ENCODE measurements around the gene MATN4. TPM values are rescaled to one million over a fixed set of nuclear protein-coding genes. Genes with fewer than 3 reads are reported as not detected.

The MATN4 gene
- polyA plus RNA-seq, 1 donor from 2014 or later: not detected

DNA sequence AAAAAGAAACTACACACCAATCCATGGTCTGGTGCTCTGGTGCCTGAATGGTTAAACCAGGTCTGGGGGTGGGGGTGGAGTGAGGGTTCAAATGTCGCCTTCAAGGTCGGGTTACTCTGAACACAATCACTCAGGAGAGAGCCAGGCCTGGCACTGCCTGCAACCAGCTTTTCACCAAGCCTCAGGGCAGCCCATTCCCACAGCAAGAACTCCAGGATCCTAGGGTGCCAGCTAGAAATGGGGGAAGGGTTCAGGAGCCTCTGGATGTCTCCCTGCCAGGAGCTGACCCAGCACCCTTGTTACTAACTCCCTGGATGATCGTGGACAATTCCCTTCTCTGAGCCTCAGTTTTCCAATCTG lies 33.5 kb upstream of the MATN4 start:
- Histone ChIP-seq H3K27me3 (ENCODE audit: insufficient read depth, low read depth, low read length) (no peaks in the 10 kb centered on the region), H2AFZ (ENCODE audit: low read depth, low read length) (no peak overlapping the region), H4K20me1 (ENCODE audit: insufficient read depth) (no peaks in the 10 kb centered on the region), H3K9me3 (ENCODE audit: low read length) (no peaks in the 10 kb centered on the region), H3F3A (ENCODE audit: insufficient read depth, low read length, poor library complexity, severe bottlenecking) (no peaks in the 10 kb centered on the region), H3K36me3 (ENCODE audit: insufficient read depth, low read length) (no peaks in the 10 kb centered on the region), H3K79me2 (replicated peaks; ENCODE audit: insufficient read depth, low read length) (no peaks in the 10 kb centered on the region), H3K9ac (ENCODE audit: low read length) (peak overlapping the region; percentile 12), H3K9me2 (ENCODE audit: insufficient read depth, low read length) (no peaks in the 10 kb centered on the region), H3K27ac (ENCODE audit: low read length) (no peak overlapping the region), H3K4me3 (ENCODE audit: low read length) (no peak overlapping the region), H3K4me2 (ENCODE audit: low read length) (no peak overlapping the region)
- no peak for TF ChIP-seq SMC3 (conservative IDR thresholded peaks at IDR 0.05; ENCODE audit: poor library complexity)
- TF ChIP-seq RAD21 (conservative IDR thresholded peaks at IDR 0.05): no peak
- TF ChIP-seq EP300 (conservative IDR thresholded peaks at IDR 0.05; ENCODE audit: poor library complexity, severe bottlenecking): no peak
- no peak for TF ChIP-seq EZH2 (IDR thresholded peaks at IDR 0.05; ENCODE audit: borderline replicate concordance, insufficient read depth, low read length, poor library complexity, severe bottlenecking)
- no peak for TF ChIP-seq POLR2AphosphoS5 (IDR thresholded peaks at IDR 0.05)
- TF ChIP-seq MXI1 (conservative IDR thresholded peaks at IDR 0.05; ENCODE audit: poor library complexity, severe bottlenecking): no peak
- TF ChIP-seq, protein P1, sequence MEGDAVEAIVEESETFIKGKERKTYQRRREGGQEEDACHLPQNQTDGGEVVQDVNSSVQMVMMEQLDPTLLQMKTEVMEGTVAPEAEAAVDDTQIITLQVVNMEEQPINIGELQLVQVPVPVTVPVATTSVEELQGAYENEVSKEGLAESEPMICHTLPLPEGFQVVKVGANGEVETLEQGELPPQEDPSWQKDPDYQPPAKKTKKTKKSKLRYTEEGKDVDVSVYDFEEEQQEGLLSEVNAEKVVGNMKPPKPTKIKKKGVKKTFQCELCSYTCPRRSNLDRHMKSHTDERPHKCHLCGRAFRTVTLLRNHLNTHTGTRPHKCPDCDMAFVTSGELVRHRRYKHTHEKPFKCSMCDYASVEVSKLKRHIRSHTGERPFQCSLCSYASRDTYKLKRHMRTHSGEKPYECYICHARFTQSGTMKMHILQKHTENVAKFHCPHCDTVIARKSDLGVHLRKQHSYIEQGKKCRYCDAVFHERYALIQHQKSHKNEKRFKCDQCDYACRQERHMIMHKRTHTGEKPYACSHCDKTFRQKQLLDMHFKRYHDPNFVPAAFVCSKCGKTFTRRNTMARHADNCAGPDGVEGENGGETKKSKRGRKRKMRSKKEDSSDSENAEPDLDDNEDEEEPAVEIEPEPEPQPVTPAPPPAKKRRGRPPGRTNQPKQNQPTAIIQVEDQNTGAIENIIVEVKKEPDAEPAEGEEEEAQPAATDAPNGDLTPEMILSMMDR (IDR thresholded peaks at IDR 0.05; ENCODE audit: poor library complexity, severe bottlenecking): no peak
- TF ChIP-seq, protein P2, sequence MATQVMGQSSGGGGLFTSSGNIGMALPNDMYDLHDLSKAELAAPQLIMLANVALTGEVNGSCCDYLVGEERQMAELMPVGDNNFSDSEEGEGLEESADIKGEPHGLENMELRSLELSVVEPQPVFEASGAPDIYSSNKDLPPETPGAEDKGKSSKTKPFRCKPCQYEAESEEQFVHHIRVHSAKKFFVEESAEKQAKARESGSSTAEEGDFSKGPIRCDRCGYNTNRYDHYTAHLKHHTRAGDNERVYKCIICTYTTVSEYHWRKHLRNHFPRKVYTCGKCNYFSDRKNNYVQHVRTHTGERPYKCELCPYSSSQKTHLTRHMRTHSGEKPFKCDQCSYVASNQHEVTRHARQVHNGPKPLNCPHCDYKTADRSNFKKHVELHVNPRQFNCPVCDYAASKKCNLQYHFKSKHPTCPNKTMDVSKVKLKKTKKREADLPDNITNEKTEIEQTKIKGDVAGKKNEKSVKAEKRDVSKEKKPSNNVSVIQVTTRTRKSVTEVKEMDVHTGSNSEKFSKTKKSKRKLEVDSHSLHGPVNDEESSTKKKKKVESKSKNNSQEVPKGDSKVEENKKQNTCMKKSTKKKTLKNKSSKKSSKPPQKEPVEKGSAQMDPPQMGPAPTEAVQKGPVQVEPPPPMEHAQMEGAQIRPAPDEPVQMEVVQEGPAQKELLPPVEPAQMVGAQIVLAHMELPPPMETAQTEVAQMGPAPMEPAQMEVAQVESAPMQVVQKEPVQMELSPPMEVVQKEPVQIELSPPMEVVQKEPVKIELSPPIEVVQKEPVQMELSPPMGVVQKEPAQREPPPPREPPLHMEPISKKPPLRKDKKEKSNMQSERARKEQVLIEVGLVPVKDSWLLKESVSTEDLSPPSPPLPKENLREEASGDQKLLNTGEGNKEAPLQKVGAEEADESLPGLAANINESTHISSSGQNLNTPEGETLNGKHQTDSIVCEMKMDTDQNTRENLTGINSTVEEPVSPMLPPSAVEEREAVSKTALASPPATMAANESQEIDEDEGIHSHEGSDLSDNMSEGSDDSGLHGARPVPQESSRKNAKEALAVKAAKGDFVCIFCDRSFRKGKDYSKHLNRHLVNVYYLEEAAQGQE (IDR thresholded peaks at IDR 0.05; ENCODE audit: borderline replicate concordance): no peak
- no peak for TF ChIP-seq TAF1 (IDR thresholded peaks at IDR 0.05; ENCODE audit: low read depth)

DNA sequence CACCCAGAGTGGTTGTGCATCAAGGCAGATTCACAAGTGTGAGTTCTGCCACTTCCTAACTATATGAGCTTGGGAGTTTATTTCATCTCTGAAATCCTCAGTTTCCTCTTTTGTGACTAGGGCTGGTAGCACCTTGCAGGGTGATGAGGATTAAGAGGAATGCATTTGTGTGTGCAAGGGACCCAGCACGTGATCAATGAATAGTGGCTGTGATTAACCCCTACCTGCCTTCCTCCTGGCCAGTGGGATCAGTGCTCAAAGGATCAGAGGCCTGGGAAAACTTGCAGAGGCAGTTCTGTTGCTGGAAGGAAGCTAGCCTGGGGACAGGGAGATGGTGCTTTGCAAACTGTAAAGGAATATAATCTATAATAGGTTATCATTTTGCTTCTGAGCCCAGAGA lies 32.9 kb upstream of the MATN4 start:
- peak overlapping the region; percentile 21 for H2AFZ ChIP-seq (ENCODE audit: low read depth, low read length)
- no peak overlapping the region for H3K27ac ChIP-seq (ENCODE audit: low read length)
- H3K9ac ChIP-seq (ENCODE audit: low read length): no peak overlapping the region
- H3K4me3 ChIP-seq (ENCODE audit: low read length): no peak overlapping the region
- no peaks in the 10 kb centered on the region for H3K9me3 ChIP-seq (ENCODE audit: low read length)
- H3K36me3 ChIP-seq (ENCODE audit: insufficient read depth, low read length): no peaks in the 10 kb centered on the region
- no peaks in the 10 kb centered on the region for H3K27me3 ChIP-seq (ENCODE audit: insufficient read depth, low read depth, low read length)
- H3K79me2 ChIP-seq (replicated peaks; ENCODE audit: insufficient read depth, low read length): no peaks in the 10 kb centered on the region
- TF ChIP-seq MXI1 (conservative IDR thresholded peaks at IDR 0.05; ENCODE audit: poor library complexity, severe bottlenecking): no peak
- TF ChIP-seq RAD21 (conservative IDR thresholded peaks at IDR 0.05): no peak
- no peak for TF ChIP-seq POLR2AphosphoS5 (IDR thresholded peaks at IDR 0.05)
- TF ChIP-seq, protein P2 (IDR thresholded peaks at IDR 0.05; ENCODE audit: borderline replicate concordance): no peak
- TF ChIP-seq TAF1 (IDR thresholded peaks at IDR 0.05; ENCODE audit: low read depth): no peak
- no peak for TF ChIP-seq SMC3 (conservative IDR thresholded peaks at IDR 0.05; ENCODE audit: poor library complexity)
- TF ChIP-seq, protein P1 (IDR thresholded peaks at IDR 0.05; ENCODE audit: poor library complexity, severe bottlenecking): no peak
- no peak for TF ChIP-seq EZH2 (IDR thresholded peaks at IDR 0.05; ENCODE audit: borderline replicate concordance, insufficient read depth, low read length, poor library complexity, severe bottlenecking)
- no peaks in the 10 kb centered on the region for H3K9me2 ChIP-seq (ENCODE audit: insufficient read depth, low read length)
- no peaks in the 10 kb centered on the region for H3F3A ChIP-seq (ENCODE audit: insufficient read depth, low read length, poor library complexity, severe bottlenecking)
- H3K4me2 ChIP-seq (ENCODE audit: low read length): no peak overlapping the region
- no peaks in the 10 kb centered on the region for H4K20me1 ChIP-seq (ENCODE audit: insufficient read depth)
